ENCODE data around the gene FCHO1.

Gene FCHO1

DNA sequence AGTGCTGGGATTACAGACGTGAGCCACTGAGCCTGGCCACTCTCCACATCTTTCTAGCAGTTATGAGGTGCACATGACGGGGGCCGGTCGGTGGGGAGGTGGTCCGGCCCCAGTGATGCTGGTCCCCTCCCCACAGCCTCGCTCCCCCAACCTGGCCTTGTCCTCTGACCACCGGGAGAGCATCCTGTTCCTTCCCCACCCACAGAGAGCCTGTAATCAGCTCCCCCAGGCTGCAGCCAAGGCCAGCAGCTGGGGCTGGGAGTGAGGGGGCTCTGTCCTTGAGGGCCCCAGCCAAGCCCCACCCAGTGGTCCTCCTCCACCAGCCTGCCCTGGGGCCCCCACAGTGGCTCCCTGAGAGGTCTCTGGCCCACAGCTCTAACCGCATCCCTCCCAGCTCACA is 73.1 kb downstream of the FCHO1 start:
- Histone ChIP-seq H3K4me3 (ENCODE audit: low read depth in 1 of 5, low read length in 5 of 5) (no peak overlapping the region), H3K9me3 (ENCODE audit: control insufficient read depth in 5 of 5, low read length in 5 of 5) (no peaks in the 10 kb centered on the region), H3K27me3 (ENCODE audit: control insufficient read depth in 5 of 5, insufficient read depth in 4 of 5, low read length in 5 of 5) (peaks cover 0 to 12% (median 3%) of the 10 kb centered on the region in 5 donors), H3K9ac (ENCODE audit: low read length in 5 of 5) (no peak overlapping the region), H3K27ac (ENCODE audit: low read depth, low read length) (no peak overlapping the region), H3K4me1 (ENCODE audit: control insufficient read depth in 5 of 5, insufficient read depth in 5 of 5, low read length in 5 of 5) (no peaks in the 10 kb centered on the region), H3K36me3 (ENCODE audit: control insufficient read depth in 5 of 5, insufficient read depth in 5 of 5, low read length in 5 of 5) (no peaks in the 10 kb centered on the region)

DNA sequence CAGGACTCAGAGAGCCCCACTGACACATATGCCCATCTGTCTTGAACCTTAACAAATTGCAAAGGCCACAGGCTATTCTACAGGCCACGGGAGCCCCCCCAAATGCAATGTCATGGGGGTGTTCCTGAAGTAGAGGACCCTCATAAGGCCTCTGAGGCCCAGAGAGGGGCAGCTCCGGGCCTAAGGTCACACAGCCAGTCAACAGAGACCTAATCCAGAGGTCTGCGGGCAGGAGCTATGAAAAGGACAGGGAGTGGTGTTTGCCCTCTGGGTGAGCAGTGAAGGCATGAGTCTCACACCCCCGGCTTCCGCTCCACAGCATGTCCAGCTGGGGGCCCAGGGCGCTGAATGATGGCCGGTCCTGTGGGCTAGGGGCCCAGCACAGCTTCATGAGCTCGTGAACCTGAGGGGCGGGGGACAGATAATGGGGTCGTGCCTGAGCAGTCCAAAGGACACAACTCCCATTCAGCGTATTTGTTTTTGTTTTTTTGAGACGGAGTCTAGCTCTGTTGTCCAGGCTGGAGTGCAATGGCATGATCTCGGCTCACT is 75.3 kb downstream of the FCHO1 start:
- Histone ChIP-seq H3K27me3 (ENCODE audit: control insufficient read depth in 5 of 5, insufficient read depth in 4 of 5, low read length in 5 of 5) (peaks cover 3 to 22% (median 15%) of the 10 kb centered on the region in 5 donors), H3K4me1 (ENCODE audit: control insufficient read depth in 5 of 5, insufficient read depth in 5 of 5, low read length in 5 of 5) (peaks cover 0 to 3% (median 0%) of the 10 kb centered on the region in 5 donors), H3K4me3 (ENCODE audit: low read depth in 1 of 5, low read length in 5 of 5) (no peak overlapping the region), H3K9me3 (ENCODE audit: control insufficient read depth in 5 of 5, low read length in 5 of 5) (no peaks in the 10 kb centered on the region), H3K27ac (ENCODE audit: low read depth, low read length) (no peak overlapping the region), H3K36me3 (ENCODE audit: control insufficient read depth in 5 of 5, insufficient read depth in 5 of 5, low read length in 5 of 5) (peaks cover 0 to 5% (median 0%) of the 10 kb centered on the region in 5 donors), H3K9ac (ENCODE audit: low read length in 5 of 5) (no peak overlapping the region)

DNA sequence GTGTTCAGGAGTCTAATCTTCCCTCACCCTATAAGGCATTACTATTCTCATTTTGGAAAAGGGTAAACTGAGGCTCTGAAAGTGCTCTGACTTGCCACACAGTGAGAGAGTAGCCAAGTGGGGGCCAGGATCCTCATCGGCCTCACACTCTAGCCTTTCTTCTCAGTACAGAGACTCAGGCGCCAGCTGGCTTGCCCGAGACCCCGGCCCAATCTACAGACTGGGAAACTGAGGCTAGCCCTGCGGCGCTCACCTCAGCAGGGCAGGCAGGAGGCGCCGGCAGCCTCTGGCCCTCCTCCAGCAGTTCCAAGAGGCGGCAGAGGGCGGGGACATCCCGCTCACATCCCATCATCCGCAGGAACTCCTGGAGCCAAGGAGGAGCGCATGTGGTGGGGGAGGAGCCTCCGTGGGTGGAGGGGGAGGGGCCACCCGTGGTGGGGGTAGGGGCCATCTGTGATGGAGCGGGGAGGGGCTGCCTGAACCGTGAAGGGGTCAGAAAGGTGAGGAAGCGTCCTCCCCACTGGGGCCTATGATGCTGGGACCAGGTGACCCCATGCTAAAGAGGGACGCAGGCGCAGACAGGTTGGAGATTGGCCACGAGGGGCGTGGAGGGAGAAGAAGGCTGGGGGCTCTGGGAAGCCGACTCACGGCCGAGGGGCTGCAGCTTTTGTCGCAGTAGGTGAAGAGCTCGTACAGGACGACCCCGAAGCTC is 78.7 kb downstream of the FCHO1 start:
- peaks cover 0 to 3% (median 0%) of the 10 kb centered on the region in 5 donors for H3K4me1 ChIP-seq (ENCODE audit: control insufficient read depth in 5 of 5, insufficient read depth in 5 of 5, low read length in 5 of 5)
- H3K36me3 ChIP-seq (ENCODE audit: control insufficient read depth in 5 of 5, insufficient read depth in 5 of 5, low read length in 5 of 5) = peaks cover 0 to 13% (median 0%) of the 10 kb centered on the region in 5 donors
- peak overlapping the region in 1 of 5 donors; percentile 10 for H3K4me3 ChIP-seq (ENCODE audit: low read depth in 1 of 5, low read length in 5 of 5)
- no peaks in the 10 kb centered on the region for H3K9me3 ChIP-seq (ENCODE audit: control insufficient read depth in 5 of 5, low read length in 5 of 5)
- H3K27ac ChIP-seq (ENCODE audit: low read depth, low read length) = no peak overlapping the region
- H3K9ac ChIP-seq (ENCODE audit: low read length in 5 of 5) = no peak overlapping the region
- peaks cover 0 to 19% (median 9%) of the 10 kb centered on the region in 5 donors for H3K27me3 ChIP-seq (ENCODE audit: control insufficient read depth in 5 of 5, insufficient read depth in 4 of 5, low read length in 5 of 5)

DNA sequence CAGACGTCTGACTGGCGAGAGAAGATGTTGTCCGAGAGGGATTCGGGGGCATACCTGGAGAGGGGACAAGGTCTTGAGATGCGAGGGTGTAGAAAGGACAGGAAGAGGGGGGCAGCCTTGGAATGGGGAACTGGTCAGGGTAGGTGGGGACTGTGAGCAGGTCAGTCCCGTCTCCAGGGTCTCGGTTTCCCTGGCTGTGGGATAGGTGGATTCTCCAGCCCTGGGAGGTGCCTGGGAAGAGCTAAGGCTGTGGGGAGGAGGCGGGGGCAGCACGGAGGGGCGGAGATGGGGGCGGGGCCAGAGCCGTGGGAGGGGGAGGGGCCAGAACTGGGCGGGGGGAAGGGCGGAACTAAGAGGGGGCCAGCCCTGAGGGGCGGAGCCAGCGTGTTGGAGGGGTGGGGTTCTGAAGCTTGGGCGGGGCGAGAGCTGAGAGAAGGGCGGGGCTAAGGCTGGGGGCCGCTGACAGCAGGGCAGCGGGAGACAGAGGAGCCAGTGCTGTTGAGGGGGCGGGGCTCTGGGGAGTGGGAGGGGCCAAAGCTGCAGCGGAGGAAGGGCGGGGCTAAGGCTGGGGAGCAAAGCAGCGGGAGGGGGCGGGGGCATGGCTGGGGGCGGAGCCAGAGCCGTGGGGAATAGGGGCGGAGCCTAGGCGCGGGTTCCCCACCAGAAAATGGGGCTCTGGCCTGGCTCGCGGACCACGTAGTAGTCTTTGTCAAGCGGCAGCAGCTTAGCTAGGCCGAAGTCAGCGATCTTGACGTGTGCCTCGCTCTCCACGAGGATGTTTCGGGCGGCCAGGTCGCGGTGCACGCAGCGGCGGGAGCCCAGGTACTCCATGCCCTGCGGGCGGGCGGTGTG is 79.5 kb downstream of the FCHO1 start:
- peaks cover 0 to 3% (median 0%) of the 10 kb centered on the region in 5 donors for H3K4me1 ChIP-seq (ENCODE audit: control insufficient read depth in 5 of 5, insufficient read depth in 5 of 5, low read length in 5 of 5)
- H3K9ac ChIP-seq (ENCODE audit: low read length in 5 of 5) = no peak overlapping the region
- no peak overlapping the region for H3K27ac ChIP-seq (ENCODE audit: low read depth, low read length)
- H3K9me3 ChIP-seq (ENCODE audit: control insufficient read depth in 5 of 5, low read length in 5 of 5) = no peaks in the 10 kb centered on the region
- peaks cover 0 to 21% (median 8%) of the 10 kb centered on the region in 5 donors for H3K27me3 ChIP-seq (ENCODE audit: control insufficient read depth in 5 of 5, insufficient read depth in 4 of 5, low read length in 5 of 5)
- H3K4me3 ChIP-seq (ENCODE audit: low read depth in 1 of 5, low read length in 5 of 5) = peak overlapping the region in 1 of 5 donors; percentile 10
- peaks cover 0 to 14% (median 0%) of the 10 kb centered on the region in 5 donors for H3K36me3 ChIP-seq (ENCODE audit: control insufficient read depth in 5 of 5, insufficient read depth in 5 of 5, low read length in 5 of 5)

GRCh38 chr19:17831419-17831888 is 80.2 kb downstream of the FCHO1 start:
- H3K4me3 ChIP-seq (ENCODE audit: low read depth in 1 of 5, low read length in 5 of 5) = no peak overlapping the region
- H3K9me3 ChIP-seq (ENCODE audit: control insufficient read depth in 5 of 5, low read length in 5 of 5) = no peaks in the 10 kb centered on the region
- peaks cover 0 to 16% (median 0%) of the 10 kb centered on the region in 5 donors for H3K36me3 ChIP-seq (ENCODE audit: control insufficient read depth in 5 of 5, insufficient read depth in 5 of 5, low read length in 5 of 5)
- H3K4me1 ChIP-seq (ENCODE audit: control insufficient read depth in 5 of 5, insufficient read depth in 5 of 5, low read length in 5 of 5) = peaks cover 0 to 3% (median 0%) of the 10 kb centered on the region in 5 donors
- no peak overlapping the region for H3K27ac ChIP-seq (ENCODE audit: low read depth, low read length)
- H3K27me3 ChIP-seq (ENCODE audit: control insufficient read depth in 5 of 5, insufficient read depth in 4 of 5, low read length in 5 of 5) = peaks cover 0 to 21% (median 8%) of the 10 kb centered on the region in 5 donors
- H3K9ac ChIP-seq (ENCODE audit: low read length in 5 of 5) = no peak overlapping the region

DNA sequence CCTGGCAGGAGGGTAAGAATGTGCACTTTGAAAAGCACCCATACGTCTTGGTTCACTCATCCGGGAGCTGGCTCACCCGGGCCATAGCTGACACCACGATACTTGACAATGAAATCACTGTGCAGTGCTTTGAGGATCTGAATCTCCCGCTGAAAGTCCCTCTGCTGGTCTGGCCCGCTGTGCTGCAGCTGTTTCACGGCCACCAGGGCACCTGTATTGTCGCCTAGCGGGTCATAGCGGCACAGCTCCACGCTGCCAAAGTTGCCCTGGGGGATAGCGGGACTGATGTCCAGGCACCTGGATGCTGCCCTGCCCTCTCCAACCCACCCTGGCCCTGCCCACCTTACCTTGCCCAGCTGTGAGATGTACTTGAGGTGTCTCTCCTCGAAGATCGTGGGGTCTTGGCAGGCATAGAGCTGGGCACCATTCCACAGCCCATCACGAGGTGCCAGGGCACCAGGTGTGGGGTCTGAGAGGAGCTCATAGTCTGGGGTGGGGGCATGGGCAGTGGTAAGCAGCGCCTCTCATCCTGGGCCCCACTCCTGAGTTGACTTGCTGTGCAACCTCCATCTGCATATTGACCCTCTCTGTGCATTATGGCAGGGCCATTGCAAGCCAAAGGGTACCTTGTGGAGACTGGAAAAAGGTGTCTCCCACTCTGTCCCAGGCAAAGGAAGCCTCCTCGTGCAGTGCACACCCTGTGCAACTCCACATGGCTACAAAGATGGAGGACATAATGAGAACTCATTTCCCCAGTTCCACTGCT is 81.3 kb downstream of the FCHO1 start:
- Histone ChIP-seq H3K4me3 (ENCODE audit: low read depth in 1 of 5, low read length in 5 of 5) (no peak overlapping the region), H3K36me3 (ENCODE audit: control insufficient read depth in 5 of 5, insufficient read depth in 5 of 5, low read length in 5 of 5) (peaks cover 0 to 17% (median 0%) of the 10 kb centered on the region in 5 donors), H3K9me3 (ENCODE audit: control insufficient read depth in 5 of 5, low read length in 5 of 5) (no peaks in the 10 kb centered on the region), H3K4me1 (ENCODE audit: control insufficient read depth in 5 of 5, insufficient read depth in 5 of 5, low read length in 5 of 5) (peaks cover 0 to 3% (median 0%) of the 10 kb centered on the region in 5 donors), H3K9ac (ENCODE audit: low read length in 5 of 5) (no peak overlapping the region), H3K27me3 (ENCODE audit: control insufficient read depth in 5 of 5, insufficient read depth in 4 of 5, low read length in 5 of 5) (peaks cover 0 to 21% (median 8%) of the 10 kb centered on the region in 5 donors), H3K27ac (ENCODE audit: low read depth, low read length) (no peak overlapping the region)

DNA sequence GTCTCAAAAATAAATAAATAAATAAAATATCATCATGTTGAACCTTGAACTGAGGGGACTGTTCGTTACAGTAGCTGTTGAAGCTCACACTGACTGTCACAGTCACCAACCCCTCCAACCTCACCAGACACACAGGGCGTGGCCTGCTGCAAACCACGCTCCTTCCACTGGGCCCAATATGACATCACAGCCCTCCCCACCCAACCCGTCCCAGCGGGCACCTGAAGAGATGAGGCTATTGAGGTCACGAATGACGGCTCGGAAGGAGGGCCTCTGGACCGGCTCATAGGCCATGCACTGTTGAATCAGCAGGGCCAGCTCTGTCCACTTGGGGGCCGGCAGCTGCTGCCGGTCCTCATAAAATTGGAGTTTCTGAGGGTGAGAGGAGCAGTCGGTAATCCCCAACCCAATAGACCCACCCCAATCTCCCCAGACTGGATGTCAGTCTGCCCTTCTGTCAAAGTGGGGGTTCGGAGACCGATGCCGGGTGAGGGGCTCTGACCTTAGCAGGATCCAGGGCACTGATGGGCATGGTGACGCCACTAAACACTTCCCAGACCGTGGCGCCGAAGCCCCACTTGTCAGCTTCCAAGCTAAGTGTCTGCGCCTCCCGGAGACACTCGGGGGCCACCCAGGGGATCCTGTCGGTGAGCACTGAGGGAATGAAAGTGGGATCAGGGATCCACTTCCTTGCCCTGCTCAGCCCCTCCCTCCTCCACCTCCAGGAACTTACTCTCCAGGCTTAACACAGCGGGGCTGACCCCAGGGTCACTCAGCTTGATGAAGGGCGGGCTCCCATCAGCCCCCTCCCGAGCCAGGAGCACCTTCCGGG is 83.3 kb downstream of the FCHO1 start:
- Histone ChIP-seq H3K27me3 (ENCODE audit: control insufficient read depth in 5 of 5, insufficient read depth in 4 of 5, low read length in 5 of 5) (peaks cover 0 to 24% (median 8%) of the 10 kb centered on the region in 5 donors), H3K4me3 (ENCODE audit: low read depth in 1 of 5, low read length in 5 of 5) (no peak overlapping the region), H3K9me3 (ENCODE audit: control insufficient read depth in 5 of 5, low read length in 5 of 5) (no peaks in the 10 kb centered on the region), H3K36me3 (ENCODE audit: control insufficient read depth in 5 of 5, insufficient read depth in 5 of 5, low read length in 5 of 5) (peaks cover 0 to 32% (median 0%) of the 10 kb centered on the region in 5 donors), H3K9ac (ENCODE audit: low read length in 5 of 5) (no peak overlapping the region), H3K4me1 (ENCODE audit: control insufficient read depth in 5 of 5, insufficient read depth in 5 of 5, low read length in 5 of 5) (peaks cover 0 to 3% (median 0%) of the 10 kb centered on the region in 5 donors), H3K27ac (ENCODE audit: low read depth, low read length) (no peak overlapping the region)

DNA sequence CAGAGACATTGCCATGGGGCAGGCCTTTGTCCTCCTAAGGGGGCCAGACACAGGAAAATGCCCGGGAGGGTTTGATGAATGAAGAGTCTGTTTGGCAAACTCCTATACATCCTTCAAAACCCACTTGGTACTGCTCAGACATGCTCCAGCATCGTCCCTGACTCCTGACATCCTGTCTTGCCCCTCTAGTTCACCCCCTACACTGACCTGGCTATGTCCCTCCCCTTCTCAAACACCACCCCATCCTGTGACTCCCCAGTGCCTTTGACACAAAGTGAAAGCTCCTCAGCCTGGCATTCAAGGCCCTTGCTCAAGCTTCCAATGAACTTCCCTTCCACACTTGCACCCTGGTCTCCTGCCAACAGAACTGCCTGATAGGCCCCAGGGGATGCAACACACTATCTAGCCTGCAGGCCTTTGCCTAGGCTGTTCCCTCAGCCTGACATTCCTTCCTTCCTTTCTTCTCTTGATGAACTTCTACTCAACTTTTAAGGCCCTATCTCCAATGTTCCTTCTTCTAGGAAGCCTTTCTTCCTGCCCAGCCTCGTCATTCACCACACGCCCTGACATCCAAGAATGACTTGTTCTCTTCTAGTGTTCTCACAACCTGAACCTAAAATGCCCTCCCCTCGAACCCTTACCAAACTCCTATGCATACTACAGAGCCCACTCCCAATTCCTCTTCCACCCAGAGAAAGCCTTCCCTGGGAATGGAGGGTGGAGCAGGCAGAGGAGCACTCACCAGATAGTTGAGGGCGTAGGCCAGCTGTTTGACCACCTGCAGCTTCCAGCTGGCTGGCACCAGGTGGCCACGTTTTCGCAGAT is 84.1 kb downstream of the FCHO1 start:
- Histone ChIP-seq H3K9ac (ENCODE audit: low read length in 5 of 5) (no peak overlapping the region), H3K9me3 (ENCODE audit: control insufficient read depth in 5 of 5, low read length in 5 of 5) (no peaks in the 10 kb centered on the region), H3K27me3 (ENCODE audit: control insufficient read depth in 5 of 5, insufficient read depth in 4 of 5, low read length in 5 of 5) (peaks cover 0 to 19% (median 3%) of the 10 kb centered on the region in 5 donors), H3K4me1 (ENCODE audit: control insufficient read depth in 5 of 5, insufficient read depth in 5 of 5, low read length in 5 of 5) (peaks cover 0 to 2% (median 0%) of the 10 kb centered on the region in 5 donors), H3K27ac (ENCODE audit: low read depth, low read length) (no peak overlapping the region), H3K36me3 (ENCODE audit: control insufficient read depth in 5 of 5, insufficient read depth in 5 of 5, low read length in 5 of 5) (peaks cover 0 to 37% (median 0%) of the 10 kb centered on the region in 5 donors), H3K4me3 (ENCODE audit: low read depth in 1 of 5, low read length in 5 of 5) (no peak overlapping the region)
